Choroid plexus epithelial cell (primary cell): ENCODE data around the gene POLR2F.

ENCODE experiments used
- DNase-seq: peaks from one replicate; pipeline ENCODE4 v3.0.0-alpha.2; 2010; ENCODE audit warnings: low read depth
- H3K4me3 ChIP-seq: 2 replicates; pipeline ENCODE4 v1.5.1; 2011; ENCODE audit warnings: low read depth, mild to moderate bottlenecking, control low read depth, low read length, moderate library complexity
- TF ChIP-seq, protein P1 (sequence below): conservative IDR thresholded peaks from 2 replicates; pipeline ENCODE4 v1.5.1; 2011; ENCODE audit warnings: low read depth, mild to moderate bottlenecking, control low read depth, inconsistent platforms, low read length, moderate library complexity

Gene POLR2F

DNA sequence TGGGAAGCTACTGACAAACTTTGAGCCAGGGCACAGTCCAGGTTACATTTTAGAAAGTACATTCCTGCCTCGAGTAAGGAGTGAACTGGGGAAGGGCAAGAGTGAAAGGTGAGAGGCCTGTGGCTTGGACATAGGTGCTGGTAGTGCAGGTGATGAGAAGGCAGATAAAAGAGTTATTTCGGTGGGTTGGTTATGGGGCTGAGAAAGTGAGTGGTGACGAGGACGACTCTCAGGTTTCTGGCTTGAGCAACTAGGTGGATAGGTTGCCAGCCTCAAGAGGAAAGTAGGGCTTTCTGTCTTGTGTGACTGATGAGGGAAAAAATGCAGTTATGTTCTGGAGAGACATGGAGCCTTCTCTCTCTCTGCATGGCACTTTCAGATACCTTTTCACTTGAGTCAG lies 3.7 kb downstream of the POLR2F start:
- DNase-seq = no peak
- H3K4me3 ChIP-seq = no peak overlapping the region
- TF ChIP-seq, protein P1, sequence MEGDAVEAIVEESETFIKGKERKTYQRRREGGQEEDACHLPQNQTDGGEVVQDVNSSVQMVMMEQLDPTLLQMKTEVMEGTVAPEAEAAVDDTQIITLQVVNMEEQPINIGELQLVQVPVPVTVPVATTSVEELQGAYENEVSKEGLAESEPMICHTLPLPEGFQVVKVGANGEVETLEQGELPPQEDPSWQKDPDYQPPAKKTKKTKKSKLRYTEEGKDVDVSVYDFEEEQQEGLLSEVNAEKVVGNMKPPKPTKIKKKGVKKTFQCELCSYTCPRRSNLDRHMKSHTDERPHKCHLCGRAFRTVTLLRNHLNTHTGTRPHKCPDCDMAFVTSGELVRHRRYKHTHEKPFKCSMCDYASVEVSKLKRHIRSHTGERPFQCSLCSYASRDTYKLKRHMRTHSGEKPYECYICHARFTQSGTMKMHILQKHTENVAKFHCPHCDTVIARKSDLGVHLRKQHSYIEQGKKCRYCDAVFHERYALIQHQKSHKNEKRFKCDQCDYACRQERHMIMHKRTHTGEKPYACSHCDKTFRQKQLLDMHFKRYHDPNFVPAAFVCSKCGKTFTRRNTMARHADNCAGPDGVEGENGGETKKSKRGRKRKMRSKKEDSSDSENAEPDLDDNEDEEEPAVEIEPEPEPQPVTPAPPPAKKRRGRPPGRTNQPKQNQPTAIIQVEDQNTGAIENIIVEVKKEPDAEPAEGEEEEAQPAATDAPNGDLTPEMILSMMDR = no peak

DNA sequence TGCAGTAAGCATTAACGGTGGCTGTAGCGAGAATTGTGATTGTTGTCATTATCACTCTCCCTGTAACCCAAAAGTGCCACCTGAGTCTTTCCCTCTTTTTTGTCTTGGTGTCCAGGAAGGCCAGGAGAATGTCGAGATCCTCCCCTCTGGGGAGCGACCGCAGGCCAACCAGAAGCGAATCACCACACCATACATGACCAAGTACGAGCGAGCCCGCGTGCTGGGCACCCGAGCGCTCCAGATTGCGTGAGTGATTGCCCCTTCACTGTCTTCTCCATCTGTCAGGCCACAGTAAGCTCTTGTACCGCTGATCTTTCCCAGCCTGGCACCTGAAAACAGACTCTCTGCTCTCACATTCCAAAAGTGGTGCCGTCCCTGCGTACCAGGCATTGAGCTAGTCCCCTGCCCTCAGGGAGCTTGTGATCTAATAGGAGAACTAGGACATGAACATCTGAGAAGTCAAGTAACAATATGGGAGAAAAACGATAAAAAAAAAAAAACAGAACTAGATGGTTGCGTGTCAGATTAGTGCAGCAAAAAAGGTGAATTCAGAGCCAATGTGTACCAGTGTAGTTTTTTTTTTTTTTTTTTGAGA lies 5.8 kb downstream of the POLR2F start:
- DNase-seq = no peak
- no peak overlapping the region for H3K4me3 ChIP-seq
- TF ChIP-seq, protein P1 = no peak

DNA sequence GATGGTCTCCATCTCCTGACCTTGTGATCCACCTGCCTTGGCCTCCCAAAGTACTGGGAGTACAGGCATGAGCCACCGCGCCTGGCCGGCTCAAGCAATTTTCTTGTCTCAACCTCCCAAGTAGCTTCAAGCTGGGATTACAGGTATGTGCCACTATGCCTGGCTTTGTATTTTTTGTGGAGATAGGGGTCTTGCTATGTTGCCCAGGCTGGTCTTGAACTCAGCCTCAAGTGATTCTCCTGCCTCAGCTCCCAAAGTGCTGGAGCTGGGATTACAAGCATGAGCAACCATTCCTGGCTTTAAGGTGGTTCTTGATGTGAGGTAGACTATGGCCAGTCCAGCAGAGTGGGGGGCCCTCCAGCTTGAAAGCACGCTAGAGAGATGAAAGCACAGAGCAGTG lies 7.6 kb downstream of the POLR2F start:
- no peak overlapping the region for H3K4me3 ChIP-seq
- TF ChIP-seq, protein P1 = no peak
- no peak for DNase-seq

DNA sequence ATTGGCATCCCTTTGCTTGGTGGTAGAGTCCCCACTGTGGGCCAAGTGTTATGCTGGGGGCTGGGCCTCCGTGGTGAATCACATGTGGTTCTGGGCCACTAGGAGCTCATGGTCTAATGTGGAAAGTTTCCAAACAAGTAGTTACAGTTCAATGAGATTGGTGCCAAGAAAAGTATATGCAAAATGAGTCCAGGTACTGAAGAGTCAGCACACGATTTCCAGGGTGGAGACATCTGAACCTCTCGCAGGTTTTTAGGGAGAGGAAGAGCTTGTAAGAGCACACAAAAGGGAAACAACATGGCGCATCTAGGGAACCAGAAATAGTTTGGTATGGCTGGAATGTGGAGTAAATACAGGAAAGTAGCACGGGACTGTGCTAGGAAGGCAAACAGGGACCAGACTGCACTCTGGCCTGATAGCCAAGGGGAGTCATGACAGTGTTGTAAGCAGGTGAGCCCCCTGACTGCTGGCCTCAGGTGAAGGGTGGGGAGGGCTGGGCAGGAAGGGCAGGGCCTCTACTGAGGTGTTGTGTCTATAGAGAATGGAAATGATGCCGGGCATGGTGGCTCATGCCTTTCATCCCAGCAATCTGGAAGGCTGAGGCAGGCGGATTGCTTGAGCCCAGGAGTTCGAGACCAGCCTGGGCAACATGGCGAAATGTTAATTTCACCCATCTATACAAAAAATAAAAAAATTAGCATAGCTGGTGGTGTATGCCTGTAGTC lies 12.6 kb downstream of the POLR2F start:
- TF ChIP-seq, protein P1 = no peak
- H3K4me3 ChIP-seq = no peak overlapping the region
- DNase-seq = peak; percentile 68

DNA sequence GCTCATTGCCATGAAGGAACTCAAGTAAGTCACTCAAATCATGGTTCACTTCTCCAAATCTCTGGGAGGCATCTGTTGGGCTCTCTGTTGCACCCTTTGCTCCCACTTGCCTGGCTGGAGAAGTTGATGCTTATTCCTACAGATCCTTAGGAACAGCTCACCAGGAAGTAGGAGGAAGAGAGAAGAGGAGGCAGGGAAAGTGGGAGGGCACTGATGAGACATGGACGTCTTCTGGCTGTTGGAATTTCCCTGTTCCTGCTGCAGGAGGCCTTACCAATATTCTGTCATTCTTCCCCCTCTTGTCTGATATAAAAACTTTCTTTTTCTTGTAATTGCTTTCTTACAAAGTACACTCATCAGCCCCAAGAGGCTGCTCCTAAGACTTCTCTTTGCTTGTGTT lies 13.6 kb downstream of the POLR2F start:
- TF ChIP-seq, protein P1 = no peak
- H3K4me3 ChIP-seq = no peak overlapping the region
- no peak for DNase-seq

DNA sequence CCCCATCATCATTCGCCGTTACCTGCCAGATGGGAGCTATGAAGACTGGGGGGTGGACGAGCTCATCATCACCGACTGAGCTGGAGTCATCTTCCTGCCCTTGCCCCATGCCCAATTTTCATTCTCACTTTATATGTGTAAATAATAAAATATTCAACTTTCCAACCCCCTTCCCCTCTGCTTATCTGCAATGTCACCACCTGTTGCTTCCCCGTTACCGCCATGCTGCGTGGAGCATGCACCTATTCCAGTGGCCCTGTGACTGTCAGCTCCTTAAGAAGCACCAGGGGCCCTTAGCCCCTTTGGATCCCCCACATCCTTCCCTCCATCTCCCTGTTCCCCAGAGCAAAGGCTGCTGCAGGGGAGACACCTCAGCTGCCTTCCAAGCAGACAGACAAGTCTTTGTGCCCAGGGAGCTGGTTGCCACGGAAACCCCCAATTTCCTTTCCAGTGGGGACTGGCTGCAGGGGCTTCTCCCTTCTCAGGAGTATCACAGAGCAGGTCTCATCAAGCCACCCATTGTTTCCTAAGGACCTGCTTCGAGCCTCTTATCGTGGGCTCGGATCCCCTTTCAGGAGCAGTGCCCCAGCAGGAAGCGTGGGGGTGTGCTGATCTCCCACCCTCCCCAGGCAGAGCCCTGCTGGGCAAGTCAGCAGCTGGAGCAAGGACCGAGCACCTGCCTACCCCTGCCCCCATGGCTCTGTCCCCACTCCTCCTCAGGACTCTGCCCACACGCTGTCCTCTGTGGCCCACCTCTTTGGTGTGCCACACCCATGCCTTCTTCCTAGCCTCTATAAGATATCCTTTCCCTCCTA lies 14.3 kb downstream of the POLR2F start:
- TF ChIP-seq, protein P1 = no peak
- H3K4me3 ChIP-seq = no peak overlapping the region
- DNase-seq = no peak
